HepG2 (cell line): ENCODE data around the gene CRTAC1. TPM values are rescaled to one million over a fixed set of nuclear protein-coding genes. Genes with fewer than 3 reads are reported as not detected.

Experiments
- MAZ ChIP-seq, 2 experiments: sonication (generic) in 1 of 2; formaldehyde crosslinking in 1 of 2; IDR thresholded peaks; 2 replicates each; pipeline versions ENCODE4 v1.5.0 to v1.6.1; 2012 to 2020; ENCODE audit warnings: low read depth in 2 of 2, mild to moderate bottlenecking in 2 of 2, borderline replicate concordance in 1 of 2, improper control_type of control experiment in 1 of 2, low read length in 1 of 2, missing genetic modification reagents in 1 of 2, moderate library complexity in 1 of 2
- NFE2 ChIP-seq: sonication (generic); formaldehyde crosslinking; IDR thresholded peaks from 2 replicates; pipeline ENCODE4 v1.4.0; 2020; ENCODE audit warnings: missing genetic modification reagents
- TCF12 ChIP-seq, 2 experiments: fragments of 450-650 bp in 1 of 2; sonication (generic) in 1 of 2; formaldehyde crosslinking in 1 of 2; IDR thresholded peaks; 2 replicates each; pipeline versions ENCODE4 v1.6.1 to v1.8.0; 2017 to 2022; ENCODE audit warnings: antibody characterized with exemption in 1 of 2, mild to moderate bottlenecking in 1 of 2, missing genetic modification reagents in 1 of 2, moderate library complexity in 1 of 2
- TFDP1 ChIP-seq: IDR thresholded peaks from 2 replicates; pipeline ENCODE4 v1.6.1; 2016; ENCODE audit warnings: missing compliant biosample characterization, missing genetic modification reagents, borderline replicate concordance
- ZFP36L1 ChIP-seq: sonication (generic); formaldehyde crosslinking; IDR thresholded peaks from 2 replicates; pipeline ENCODE4 v1.8.0; 2022; ENCODE audit warnings: mild to moderate bottlenecking, missing genetic modification reagents, moderate library complexity
- polyA plus RNA-seq, 8 experiments: library from polyadenylated mRNA; depleted of rRNA in 3 of 8; stranded (reverse) in 7 of 8; unstranded in 1 of 8; fragments of >200 nt; fragmentation: Illumina TruSeq in 4 of 8; extraction: Trizol in 4 of 8; gene quantifications; 2 replicates each; pipeline versions ENCODE4 v1.2.1 to v1.2.3, GENCODE V29; 2011 to 2016; ENCODE audit warnings: low read depth in 4 of 8, missing spikeins in 1 of 8, mixed read lengths in 1 of 8; ENCODE audit not compliant: insufficient read depth in 1 of 8
- total RNA-seq, 5 experiments: library from RNA; depleted of rRNA; stranded (reverse); fragments of >200 nt; fragmentation: Illumina TruSeq; extraction: Trizol; gene quantifications; 2 replicates each; pipeline ENCODE4 v1.2.3, GENCODE V29; 2016; ENCODE audit warnings: low read depth in 1 of 5
- TF ChIP-seq, protein P1 (sequence below): sonication (generic); formaldehyde crosslinking; IDR thresholded peaks from 2 replicates; pipeline ENCODE4 v1.4.0; 2020; ENCODE audit warnings: missing genetic modification reagents

CRTAC1 gene
- total and polyA plus RNA-seq, 2 of the 13 experiments (the other 11 are each of a cell fraction or from before 2014, with no cell fraction given) = not detected

DNA sequence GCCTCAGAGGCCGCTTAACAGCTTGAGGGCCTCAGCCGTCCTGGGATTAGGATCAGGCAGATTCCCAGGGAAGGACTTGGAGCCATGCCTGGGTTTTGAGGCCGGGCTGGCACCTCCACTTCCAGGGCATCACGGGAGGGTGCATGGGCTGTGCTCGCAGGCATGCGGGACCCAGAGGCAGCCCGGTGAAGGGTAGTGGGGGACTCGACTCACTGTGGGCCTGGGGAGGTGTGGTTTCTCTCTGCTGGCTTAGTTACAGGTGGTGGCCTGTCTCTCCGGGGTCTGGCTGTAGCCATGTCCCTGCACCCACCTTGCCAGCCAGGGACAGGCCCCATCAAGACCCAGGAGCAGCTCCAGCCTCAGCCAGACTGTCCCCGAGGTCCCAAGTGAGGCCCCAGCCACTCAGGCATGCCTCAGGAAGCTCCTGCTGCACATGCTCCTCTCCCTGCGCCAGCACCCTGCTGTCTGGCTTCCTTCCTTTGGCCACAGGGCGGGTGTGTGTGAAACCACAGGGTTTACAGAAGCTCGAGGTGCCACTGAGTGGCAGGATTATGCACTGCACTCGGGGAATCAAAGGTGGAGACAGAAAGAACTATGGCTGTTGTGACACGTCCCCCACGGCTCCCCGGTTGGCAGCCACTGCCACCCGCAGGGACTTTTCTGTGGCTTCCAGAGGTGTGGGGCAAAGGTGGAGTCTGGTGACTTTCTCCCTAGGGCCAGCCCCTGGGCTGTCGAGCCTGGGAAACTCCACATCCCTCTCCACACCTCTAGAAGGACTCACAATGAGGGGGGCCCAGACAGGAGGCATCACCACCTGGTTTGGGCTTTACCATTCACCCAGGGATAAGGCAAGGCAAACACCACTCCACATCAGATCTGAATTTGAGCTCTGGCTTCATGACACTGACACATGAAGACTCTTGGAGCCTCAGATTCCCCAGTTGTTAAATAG is 161.1 kb downstream of the CRTAC1 start (continued):
- TF ChIP-seq, protein P1, sequence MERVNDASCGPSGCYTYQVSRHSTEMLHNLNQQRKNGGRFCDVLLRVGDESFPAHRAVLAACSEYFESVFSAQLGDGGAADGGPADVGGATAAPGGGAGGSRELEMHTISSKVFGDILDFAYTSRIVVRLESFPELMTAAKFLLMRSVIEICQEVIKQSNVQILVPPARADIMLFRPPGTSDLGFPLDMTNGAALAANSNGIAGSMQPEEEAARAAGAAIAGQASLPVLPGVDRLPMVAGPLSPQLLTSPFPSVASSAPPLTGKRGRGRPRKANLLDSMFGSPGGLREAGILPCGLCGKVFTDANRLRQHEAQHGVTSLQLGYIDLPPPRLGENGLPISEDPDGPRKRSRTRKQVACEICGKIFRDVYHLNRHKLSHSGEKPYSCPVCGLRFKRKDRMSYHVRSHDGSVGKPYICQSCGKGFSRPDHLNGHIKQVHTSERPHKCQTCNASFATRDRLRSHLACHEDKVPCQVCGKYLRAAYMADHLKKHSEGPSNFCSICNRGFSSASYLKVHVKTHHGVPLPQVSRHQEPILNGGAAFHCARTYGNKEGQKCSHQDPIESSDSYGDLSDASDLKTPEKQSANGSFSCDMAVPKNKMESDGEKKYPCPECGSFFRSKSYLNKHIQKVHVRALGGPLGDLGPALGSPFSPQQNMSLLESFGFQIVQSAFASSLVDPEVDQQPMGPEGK (CRISPR knock-in tag) = peak; percentile 28; the same call in 1 of the 2 replicates
- TF ChIP-seq TCF12 (IDR thresholded peaks at IDR 0.05) = no peak
- TF ChIP-seq TCF12 (CRISPR knock-in tag; IDR thresholded peaks at IDR 0.05) = no peak
- TF ChIP-seq MAZ (IDR thresholded peaks at IDR 0.05; ENCODE audit: borderline replicate concordance, low read depth, low read length) = no peak
- no peak for TF ChIP-seq MAZ (CRISPR knock-in tag; IDR thresholded peaks at IDR 0.05; ENCODE audit: low read depth)
- TF ChIP-seq ZFP36L1 (CRISPR knock-in tag) = no peak
- no peak for TF ChIP-seq NFE2
- TF ChIP-seq TFDP1 (CRISPR knock-in tag) = peak; percentile 40; the same call in 1 of the 2 replicates
- TF ChIP-seq, all 625 proteins: peak for 77
